Measurements from ENCODE around the gene PLPP3. TPM values are rescaled to one million over a fixed set of nuclear protein-coding genes. Genes with fewer than 3 reads are reported as not detected.

Gene PLPP3
- total and polyA plus RNA-seq, 12 donors = 16.2 to 136 (median 77.8) TPM

DNA sequence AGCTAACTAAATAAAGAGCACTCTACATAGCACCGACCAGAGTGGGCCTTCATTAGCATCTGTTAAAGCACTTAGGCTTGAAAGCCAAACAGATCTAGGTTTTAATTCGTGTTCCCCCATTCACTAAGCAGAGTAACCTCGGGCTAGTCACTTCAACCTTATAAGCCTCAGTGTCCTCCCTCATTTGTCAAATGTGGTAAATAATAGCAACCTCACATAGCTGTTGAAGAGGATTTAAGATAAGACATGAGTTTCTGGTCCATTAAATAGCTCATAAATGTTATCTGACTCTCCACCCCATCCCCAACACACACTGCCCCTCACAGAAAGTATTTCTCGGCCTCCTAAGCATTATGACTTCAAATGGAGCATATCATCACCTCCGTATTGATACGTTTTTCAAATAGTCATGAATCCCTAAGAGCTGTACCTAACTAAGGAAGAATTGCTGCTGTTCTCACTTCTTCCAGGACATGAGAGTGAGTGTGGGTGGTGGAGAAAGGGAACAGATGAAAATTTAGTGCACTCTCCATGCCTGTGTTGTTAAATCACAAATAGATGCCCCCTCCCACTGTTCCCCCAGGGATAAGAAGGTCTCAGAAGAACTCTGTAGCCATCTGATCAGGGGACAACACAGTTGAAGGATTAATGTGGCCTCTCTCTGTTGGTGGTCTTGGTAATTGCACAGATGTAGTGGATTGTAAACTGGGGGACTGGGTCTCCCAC is 47.6 kb downstream of the PLPP3 start:
- peak overlapping the region in 5 of 10 donors; percentile 2 to 77 (median 23) for H3K27ac ChIP-seq
- H3K36me3 ChIP-seq = peaks cover 0 to 75% (median 12%) of the 10 kb centered on the region in 9 donors
- no peak overlapping the region for H3K4me3 ChIP-seq
- peaks cover 19 to 100% (median 100%) of the 10 kb centered on the region in 9 donors for H3K4me1 ChIP-seq
- no peak for ATAC-seq
- WGBS, 2 donors = 43 to 45% methylated on average over 6 of the region's 6 CpGs
- H3K9me3 ChIP-seq = no peaks in the 10 kb centered on the region
- no peaks in the 10 kb centered on the region for H3K27me3 ChIP-seq
- TF ChIP-seq, protein P1, sequence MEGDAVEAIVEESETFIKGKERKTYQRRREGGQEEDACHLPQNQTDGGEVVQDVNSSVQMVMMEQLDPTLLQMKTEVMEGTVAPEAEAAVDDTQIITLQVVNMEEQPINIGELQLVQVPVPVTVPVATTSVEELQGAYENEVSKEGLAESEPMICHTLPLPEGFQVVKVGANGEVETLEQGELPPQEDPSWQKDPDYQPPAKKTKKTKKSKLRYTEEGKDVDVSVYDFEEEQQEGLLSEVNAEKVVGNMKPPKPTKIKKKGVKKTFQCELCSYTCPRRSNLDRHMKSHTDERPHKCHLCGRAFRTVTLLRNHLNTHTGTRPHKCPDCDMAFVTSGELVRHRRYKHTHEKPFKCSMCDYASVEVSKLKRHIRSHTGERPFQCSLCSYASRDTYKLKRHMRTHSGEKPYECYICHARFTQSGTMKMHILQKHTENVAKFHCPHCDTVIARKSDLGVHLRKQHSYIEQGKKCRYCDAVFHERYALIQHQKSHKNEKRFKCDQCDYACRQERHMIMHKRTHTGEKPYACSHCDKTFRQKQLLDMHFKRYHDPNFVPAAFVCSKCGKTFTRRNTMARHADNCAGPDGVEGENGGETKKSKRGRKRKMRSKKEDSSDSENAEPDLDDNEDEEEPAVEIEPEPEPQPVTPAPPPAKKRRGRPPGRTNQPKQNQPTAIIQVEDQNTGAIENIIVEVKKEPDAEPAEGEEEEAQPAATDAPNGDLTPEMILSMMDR (IDR thresholded peaks at IDR 0.05) = no peak
- DNase-seq = no peak
- intact Hi-C loops (cut with DNase I) = loop anchor here in 2 of 10 donors (1.0 to 5.0 kb wide), 2 partner anchors 20 to 36 kb away; no protein-coding TSS in a partner anchor

DNA sequence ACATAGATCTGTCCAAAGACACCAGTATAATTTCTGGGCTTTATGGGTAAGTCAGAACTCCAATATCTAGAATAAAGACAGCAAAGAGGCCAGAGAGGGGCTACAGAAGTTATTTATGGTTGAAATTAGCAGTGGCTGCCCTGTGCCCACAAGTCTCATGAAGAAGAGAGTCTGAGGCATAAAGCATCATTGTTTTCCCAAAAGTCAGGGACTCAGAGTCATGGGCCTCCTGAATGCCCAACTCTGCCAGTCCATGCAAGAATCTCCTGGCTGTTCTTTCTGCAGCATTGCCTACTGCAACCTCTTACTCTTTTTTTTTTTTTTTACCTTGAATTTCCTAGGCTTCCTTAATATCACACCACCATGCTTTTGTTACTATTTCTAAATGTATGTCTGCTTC is 49.6 kb downstream of the PLPP3 start:
- H3K4me1 ChIP-seq = peaks cover 19 to 100% (median 92%) of the 10 kb centered on the region in 9 donors
- intact Hi-C loops (cut with DNase I) = loop anchor here in 2 of 10 donors (5.0 kb wide), 2 partner anchors 38 to 48 kb away; partner anchors contain the start of gene PLPP3 (in 1 of the 2)
- H3K4me3 ChIP-seq = no peak overlapping the region

DNA sequence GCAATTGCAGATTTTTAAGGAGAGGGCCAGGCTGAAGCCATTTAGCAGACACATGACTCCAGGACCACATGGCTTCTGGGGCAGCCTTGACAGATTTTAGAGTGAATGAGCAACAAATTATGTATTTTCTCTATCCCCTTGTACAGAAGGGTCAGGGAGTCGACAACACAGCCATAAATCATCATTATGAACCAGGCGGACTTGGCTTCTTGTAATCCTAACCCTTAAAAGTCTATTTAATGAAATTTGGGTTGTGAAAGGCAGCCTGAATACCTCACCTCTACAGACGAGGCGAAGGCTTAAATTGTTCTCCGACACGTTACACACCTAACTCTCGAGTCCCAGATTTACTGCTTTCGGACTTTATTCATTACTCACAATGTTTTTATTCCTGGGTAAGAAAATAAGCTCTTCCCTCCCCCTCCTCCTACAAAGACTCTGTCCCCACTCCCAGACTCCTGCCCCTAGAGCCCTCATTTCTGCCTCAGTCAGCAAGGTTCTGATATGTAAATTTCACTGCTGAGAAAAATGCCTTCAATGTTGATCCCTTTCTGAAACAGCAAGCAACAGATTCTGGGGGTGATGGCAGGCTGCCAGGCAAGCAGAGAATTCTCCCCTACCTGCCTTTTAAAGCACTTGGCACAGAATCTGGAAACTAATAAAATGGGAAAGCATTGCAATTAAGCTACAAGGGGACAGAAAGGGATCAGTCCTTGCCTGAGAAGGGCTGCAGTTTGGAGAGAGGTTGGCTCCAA is 51.6 kb downstream of the PLPP3 start:
- no peaks in the 10 kb centered on the region for H3K27me3 ChIP-seq
- ATAC-seq (no peak), DNase-seq (no peak)
- 76 to 85% methylated on average over 8 of the region's 8 CpGs for whole genome bisulfite sequencing, 2 donors
- H3K36me3 ChIP-seq = peaks cover 0 to 61% (median 18%) of the 10 kb centered on the region in 9 donors
- H3K27ac ChIP-seq = peak overlapping the region in 8 of 10 donors; percentile 3 to 77 (median 34)
- TF ChIP-seq, protein P1 (IDR thresholded peaks at IDR 0.05) = no peak
- H3K4me3 ChIP-seq = no peak overlapping the region
- peaks cover 14 to 98% (median 89%) of the 10 kb centered on the region in 9 donors for H3K4me1 ChIP-seq
- H3K9me3 ChIP-seq = no peaks in the 10 kb centered on the region
- intact Hi-C loops (cut with DNase I) = loop anchor here in 1 of 10 donors (5.0 kb wide), 1 partner anchor 50 kb away; the partner anchor contains the start of gene PLPP3

More for the DNA sequence above, 49.6 kb downstream of the PLPP3 start:
- ATAC-seq = no peak
- peak overlapping the region in 4 of 10 donors; percentile 1 to 77 (median 37) for H3K27ac ChIP-seq
- no peaks in the 10 kb centered on the region for H3K9me3 ChIP-seq
- TF ChIP-seq, protein P1 (IDR thresholded peaks at IDR 0.05) = no peak
- DNase-seq = no peak
- peaks cover 0 to 61% (median 6%) of the 10 kb centered on the region in 9 donors for H3K36me3 ChIP-seq
- no peaks in the 10 kb centered on the region for H3K27me3 ChIP-seq

DNA sequence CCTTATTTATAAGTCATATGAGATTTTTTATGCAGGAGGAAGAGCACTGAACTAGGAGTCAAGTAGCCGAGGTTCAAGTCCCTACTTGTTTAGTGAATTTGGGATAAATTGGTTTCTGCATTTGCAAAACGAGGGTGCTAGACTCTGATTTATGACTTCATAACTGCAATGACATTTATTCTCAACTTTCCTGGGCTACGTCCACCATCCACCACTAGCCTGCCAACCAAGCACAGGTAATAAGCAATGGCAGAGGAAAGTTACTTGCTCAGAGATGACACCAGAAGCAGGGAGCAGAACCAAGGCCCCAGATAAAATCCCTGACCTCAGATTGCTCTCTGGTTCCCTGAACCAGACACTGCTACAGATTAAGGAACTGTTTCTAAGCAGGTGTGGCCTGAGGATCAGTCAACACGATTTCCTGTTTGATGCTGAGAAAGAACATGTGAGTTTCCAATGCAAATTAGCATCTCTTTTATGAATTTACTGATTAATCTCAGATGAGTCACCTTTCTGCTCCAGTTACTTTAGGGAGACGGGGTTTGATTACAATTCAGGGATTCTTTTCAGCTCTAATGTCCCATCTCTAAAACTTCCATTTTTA is 52.7 kb downstream of the PLPP3 start:
- Histone ChIP-seq H3K4me3 (no peak overlapping the region), H3K36me3 (peaks cover 0 to 62% (median 24%) of the 10 kb centered on the region in 9 donors), H3K27ac (peak overlapping the region in 7 of 10 donors; percentile 2 to 77 (median 37)), H3K9me3 (no peaks in the 10 kb centered on the region), H3K27me3 (no peaks in the 10 kb centered on the region), H3K4me1 (peaks cover 17 to 98% (median 93%) of the 10 kb centered on the region in 9 donors)
- DNase-seq (no peak), ATAC-seq (peak in 3 of 8 donors; percentile 13 to 43 (median 19))
- TF ChIP-seq, protein P1 (IDR thresholded peaks at IDR 0.05) = no peak
- intact Hi-C loops (cut with DNase I) = loop anchor here in 1 of 10 donors (5.0 kb wide), 1 partner anchor 51 kb away; the partner anchor contains the start of gene PLPP3
- 42 to 54% methylated on average over 5 of the region's 5 CpGs for WGBS, 2 donors
